Fibroblast of the conjunctiva (primary cell): ENCODE results near the gene POGLUT2.
"Not testable (repeated sequence)": the region's sequence is repeated elsewhere in the genome, so short reads cannot be mapped to it uniquely, and the experiment has no call there.

ENCODE experiments used
- DNase-seq: peaks from one replicate; pipeline ENCODE4 v3.0.0-alpha.2; 2010; ENCODE audit warnings: low read depth

Gene POGLUT2

DNA sequence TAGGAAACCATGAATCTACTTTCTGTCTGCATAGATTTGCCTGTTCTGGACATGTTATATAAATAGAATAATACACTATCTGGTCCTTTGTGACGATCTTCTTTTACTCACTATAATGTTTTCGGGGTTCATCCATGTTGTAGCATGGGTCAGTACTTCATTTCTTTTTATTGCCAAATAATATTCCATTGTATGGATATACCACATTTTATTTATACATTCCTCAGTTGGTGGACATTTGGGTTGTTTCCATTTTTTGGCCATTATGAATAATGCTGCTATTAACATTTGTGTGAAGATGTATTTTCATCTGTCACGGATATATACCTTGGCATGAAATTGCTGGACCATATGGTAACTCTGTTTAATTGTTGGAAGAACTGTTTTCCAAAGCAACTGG, 6.9 kb upstream of the POGLUT2 start:
- DNase-seq: no peak

DNA sequence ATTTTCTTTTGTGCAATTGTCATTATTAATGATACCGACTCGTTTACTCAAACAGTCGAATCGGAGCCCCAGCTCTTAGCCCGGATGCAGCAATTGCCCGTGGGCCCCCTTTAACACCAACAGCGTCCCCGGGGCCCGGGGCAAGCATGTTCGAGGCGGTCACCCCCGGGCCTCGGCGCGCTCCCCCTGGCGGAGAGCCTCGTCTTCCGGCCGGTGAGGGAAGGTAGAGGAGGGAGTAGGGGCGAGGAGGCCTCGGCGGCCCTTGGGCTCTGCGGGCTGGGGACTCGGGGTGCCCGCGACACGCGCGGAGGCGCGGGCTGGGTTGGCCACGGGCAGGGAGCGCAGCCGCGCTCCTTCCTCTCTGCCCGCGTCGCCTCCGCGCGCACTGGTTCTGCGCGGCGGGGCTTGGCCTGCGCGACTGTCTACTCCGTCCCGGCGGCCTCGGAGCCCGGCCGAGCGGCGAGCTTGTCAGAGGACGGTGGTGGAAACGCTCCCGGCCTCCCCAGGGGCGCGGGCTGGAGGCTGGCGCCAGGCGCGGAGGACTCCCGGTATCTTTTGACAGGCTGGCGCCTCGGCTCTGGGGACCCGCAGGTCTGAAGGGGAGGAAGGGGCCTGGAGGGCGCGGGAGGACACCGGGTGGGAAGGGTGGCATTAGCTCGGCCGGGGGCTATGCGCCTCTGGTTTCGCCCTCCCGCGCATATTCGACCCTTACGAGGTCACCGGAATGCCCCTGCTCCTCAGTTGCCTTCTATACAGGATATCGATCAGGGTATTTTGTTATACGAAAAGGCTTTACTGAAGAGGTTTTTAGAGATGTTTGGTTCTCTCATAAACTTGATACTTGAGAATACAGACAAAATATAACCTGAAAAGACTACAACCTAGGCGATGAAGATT, 1.6 kb upstream of the POGLUT2 start:
- DNase-seq: peak; percentile 51

DNA sequence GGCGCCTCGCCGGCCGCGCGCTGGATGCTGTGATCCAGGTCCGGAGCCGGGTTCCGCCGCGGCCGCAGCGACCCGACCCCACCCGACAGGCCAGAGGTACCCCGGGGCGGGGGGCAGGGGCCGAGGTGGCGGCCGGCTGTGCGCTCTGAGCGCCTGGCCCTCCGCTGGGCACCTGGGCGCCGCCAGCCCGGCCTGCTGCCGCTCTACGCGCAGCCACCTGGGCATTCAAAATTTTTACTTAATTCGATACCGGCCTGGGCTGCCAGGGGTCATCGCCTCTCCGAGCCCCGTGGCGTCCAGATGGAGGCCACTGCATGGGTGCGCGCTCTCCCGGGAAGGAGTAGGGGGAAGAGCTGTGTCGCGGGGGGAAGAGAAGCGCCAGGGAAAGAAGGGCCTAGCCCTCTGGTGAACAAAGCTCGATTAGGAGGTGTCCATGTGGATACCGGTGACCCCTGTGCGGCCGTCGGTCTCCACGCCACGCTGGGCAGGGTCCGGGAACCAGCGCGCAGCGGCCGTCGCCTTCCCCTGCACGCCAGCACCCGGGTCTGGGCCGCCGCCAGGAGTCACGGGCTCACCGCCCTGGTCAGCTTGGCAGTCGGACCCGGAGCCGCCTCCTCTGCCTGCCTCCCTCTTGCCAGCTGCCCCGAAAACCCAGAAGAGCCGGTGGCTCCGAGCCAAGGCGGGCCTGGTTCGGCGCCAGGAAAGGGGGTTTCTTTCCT, 809 bp upstream of the POGLUT2 start:
- no peak for DNase-seq

GRCh38 chr13:102793611-102794355, 5.0 kb downstream of the POGLUT2 start:
- no peak for DNase-seq

GRCh38 chr13:102792396-102792795, 6.4 kb downstream of the POGLUT2 start:
- no peak for DNase-seq

DNA sequence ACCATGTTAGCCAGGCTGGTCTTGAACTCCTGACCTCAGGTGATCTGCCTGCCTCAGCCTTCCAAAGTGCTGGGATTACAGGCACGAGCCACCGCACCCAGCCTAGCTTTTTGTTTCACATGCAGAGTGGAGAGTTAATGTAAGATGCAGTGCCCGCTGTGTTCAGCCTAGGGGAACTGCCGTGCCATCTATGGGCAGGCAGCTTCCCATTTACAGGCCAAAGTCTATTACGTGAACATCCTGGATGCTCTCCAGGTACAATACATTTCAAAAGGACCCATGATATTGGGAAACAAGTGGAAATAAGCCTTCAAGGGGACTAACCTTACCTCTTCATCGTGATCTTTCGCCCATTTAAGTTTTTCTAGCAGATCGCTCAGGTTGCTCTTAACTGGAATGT, 10.1 kb downstream of the POGLUT2 start:
- no peak for DNase-seq

- DNase-seq: no peak
Observed at GRCh38 chr13:102784483-102784882, 14.3 kb downstream of the POGLUT2 start.

DNA sequence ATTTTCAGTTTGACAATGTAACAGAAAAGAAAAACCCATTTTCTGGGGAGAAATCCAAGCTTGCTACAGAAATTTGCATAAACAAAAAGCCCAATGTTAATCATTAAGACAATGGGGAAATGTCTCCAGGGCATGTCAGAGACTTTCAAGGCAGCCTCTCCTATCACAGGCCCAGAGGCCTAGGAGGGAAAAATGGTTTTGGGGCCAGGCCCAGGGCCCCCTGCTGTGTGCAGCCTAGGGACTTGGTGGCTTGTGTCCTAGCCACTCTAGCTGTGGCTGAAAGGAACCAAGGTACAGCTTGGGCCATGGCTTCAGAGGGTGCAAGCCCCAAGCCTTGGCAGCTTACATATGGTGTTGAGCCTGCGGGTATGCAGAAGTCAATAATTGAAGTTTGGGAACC, 17.2 kb downstream of the POGLUT2 start:
- DNase-seq: no peak

- DNase-seq: not testable (repeated sequence)
Observed at GRCh38 chr13:102780656-102781055, 18.1 kb downstream of the POGLUT2 start.

DNA sequence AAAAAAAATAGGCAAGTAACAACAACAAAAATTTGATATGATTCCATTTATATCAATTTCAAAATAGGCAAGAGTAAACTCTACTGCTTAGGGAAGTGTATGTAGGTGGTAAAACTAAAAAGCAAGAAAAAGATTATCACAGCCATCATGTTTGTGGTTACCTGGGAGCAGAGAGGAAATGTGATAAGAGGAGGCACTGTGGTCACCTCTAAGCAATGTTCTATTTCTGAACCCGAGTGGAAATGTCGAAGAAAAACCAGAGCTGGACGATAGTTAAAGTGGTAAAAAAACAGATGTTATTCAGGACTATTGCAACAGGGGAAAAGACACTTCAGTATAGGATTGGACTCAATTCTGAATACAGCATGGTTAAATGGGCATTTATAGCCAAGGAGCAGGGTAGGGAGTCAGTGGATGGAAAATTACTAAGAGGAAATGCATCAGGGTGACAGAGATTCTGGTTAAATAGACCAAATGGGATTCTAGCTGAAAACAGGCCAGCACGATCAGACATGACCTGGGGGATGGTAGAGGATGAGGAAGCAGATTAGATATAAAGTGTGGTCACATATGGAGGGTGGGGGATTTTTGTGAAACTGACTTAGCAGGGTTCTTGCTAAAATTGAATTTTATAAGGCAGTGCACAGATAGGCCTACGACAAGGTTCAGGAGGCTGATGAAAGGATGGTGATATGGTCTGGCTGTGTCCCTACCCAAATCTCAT, 19.2 kb downstream of the POGLUT2 start:
- DNase-seq: no peak

- DNase-seq: no peak
Observed at GRCh38 chr13:102777736-102778135, 21.0 kb downstream of the POGLUT2 start.

DNA sequence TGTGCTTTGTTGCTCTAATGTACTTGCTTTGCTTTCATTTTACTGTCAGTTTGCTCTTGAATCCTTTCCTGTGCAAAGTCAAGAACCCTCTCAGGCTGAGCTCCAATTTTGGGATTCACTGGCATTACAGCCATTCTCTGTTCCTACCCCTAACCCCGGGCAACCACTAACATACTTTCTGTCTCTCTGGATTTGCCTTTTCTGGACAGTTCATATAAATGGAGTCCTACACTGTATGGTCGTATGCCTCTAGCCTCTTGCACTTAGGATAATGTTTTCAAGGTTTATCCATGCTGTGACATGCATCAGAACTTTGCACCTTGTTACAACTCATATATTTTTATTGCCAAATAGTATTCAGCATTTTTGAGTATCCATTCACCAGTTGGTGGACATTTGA, 22.5 kb downstream of the POGLUT2 start:
- no peak for DNase-seq

DNA sequence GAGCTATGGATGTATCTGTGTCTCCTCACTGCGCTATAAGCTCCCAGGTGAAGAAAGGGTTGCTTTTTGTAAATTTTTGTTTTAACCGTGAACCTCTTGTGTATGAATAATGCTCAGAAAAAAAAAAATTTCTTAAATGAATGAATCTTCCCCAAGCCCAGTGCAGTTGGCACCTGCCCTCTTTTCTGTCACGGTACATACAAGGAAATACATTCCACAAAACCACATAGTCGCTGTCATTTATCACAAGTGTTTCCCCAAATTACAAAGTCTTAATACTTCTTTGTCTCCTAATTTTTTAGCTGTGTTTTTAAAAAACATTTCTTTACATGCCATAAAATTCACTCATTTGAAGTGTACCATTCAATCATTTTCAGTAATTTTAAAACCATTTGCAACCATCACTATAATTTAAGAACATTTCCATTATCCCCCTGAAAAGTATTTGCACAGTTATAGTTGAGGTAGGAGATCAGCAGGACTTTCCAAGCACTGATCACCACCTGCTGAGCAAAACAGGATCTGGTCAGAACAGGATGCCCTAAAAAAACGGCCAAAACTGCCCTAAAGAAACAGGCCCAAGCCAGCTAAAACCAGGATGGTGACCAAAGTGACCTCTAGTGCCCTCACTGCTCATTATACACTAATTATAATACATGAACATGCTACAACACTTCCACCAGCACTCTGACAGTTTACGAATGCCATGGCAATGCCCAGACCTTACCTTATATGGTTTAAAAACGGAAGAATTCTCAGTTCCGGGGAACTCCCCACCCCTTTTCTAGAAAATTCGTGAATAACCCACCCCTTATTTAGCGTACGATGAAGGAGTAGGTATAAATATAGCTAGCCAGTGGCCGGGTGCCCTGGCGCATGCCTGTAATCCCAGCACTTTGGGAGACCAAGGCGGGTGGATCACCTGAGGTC, 23.9 kb downstream of the POGLUT2 start:
- DNase-seq: no peak

GRCh38 chr13:102774214-102774568, 24.6 kb downstream of the POGLUT2 start:
- no peak for DNase-seq

DNA sequence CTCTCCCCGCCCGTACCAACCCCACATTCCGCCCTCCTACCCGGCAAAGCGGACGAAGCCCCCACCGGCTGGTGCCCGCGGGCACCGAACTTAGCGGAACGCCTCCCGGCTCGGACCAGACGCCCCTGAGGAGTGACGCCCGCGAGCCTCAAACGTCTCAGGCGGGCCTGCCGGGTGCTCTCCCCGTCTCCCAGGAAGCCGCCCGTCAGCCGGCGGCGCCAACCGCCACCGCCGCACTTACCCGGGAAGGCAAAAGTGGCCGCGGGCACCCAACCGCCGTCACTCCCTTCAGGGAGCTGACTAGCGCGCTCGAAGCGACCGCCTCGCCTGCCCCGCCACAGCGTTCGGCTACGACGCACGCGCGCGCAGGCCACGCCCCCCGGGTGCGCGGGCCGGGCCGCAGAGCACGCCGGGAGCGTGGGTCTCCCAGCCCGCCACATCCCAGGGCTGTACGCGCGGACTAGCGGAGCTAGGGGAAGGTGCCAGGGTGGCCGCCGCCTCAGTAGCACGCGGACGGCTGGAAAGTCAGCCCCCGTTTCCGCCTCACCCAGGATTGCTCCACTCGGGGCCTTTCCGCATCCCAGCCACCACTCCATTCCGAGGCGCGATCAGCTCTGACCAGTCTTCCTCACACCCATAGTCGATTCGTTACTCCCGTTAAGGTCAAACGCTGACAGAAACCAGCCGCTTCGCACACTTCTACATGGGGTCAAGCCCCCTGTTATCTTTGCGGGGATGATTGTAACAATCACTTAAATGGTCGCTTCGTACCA, 25.1 kb downstream of the POGLUT2 start, which contains the start of gene TEX30:
TSS of gene TEX30 (minus strand) at position 346 of the 773 bp plus-strand sequence. CDS start 3,760 bp downstream, outside the sequence.
- DNase-seq: peak; percentile 61

DNA sequence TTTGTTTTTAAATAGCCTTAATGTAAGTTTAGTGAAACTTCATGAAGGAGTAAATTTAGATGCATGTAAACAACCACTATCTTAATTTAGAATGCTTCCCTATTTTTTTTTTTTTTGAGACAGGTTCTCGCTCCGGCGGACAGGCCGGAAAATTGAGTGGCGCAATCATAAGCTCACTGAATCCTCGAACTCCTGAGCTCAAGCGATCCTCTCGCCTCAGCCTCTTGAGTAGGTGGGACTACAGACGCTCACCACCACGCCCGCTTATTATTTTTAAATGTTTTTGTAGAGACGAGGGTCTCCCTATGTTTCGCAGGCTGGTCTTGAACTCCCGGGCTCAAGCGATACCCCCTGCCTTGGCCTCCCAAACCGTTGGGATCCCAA, 26.7 kb downstream of the POGLUT2 start:
- DNase-seq: no peak

DNA sequence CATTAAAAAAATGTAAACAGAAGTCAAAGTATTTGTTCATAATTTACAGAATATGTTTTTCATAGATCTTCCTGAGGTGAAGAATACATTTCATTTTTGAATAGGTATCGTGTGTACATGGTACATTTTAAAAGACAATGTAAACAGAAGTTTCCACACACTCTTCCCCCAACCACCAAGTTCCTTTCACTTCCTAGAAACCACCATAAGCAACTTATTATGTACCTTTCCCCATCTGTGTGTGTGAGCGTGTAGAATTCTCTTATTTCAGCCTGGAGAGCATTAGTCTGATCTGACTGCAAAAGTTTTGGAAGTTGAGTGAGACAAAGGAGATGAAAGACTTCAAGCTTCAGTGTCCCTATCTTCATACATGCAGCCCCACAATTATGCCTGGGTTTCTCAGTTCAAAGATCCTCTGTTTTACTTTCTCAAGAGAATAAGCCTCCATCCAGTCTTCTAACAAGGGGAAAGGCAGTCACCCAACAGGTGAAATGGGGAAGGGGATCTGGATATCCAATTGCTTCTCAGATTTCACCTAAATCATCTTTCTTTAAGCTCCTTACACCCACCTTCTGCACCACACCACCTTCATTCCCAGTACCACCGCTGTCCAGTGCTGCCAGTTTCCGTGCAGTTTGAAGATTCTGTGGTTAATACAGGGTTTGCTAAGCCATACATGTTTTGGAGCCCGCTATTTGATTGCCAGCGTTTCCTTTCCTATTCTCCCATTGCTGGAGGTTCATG, 27.3 kb downstream of the POGLUT2 start:
- no peak for DNase-seq

DNA sequence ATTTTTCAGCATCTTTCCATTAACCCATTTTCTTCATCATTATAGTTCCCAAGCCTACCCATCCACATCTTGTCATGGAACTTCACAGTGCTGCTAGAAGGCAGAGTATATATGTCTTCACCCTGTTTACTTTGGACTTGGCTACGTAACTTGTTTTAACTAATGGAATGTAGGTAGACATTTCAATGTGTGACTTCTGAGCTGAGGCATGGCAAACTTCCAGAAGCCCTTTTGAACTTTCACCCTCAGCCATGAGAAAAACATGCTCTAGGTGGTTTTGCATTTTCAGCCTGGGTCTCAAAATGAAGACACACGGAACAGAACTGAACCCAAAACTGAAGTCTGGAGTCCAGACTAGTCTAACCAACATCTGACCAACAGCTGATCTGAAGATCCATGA, 28.3 kb downstream of the POGLUT2 start:
- DNase-seq: no peak

GRCh38 chr13:102769679-102770078, 29.1 kb downstream of the POGLUT2 start:
- DNase-seq: peak; percentile 8
